Measurements from ENCODE around the gene FNBP1L. TPM values are rescaled to one million over a fixed set of nuclear protein-coding genes. Genes with fewer than 3 reads are reported as not detected.

FNBP1L gene
- total RNA-seq, 6 experiments from 2014 or later = 9.0 to 15.6 (median 12.1) TPM

GRCh38 chr1:93434987-93435386 is 12.9 kb upstream of the FNBP1L start:
- no peak overlapping the region for H3K4me3 ChIP-seq
- WGBS (ENCODE audit: insufficient coverage, low coverage, low lambda C conversion rate, missing lambda C conversion rate) = 75% methylated on average over 2 of the region's 5 CpGs
- no peaks in the 10 kb centered on the region for H3K36me3 ChIP-seq
- TF ChIP-seq POLR2A (IDR thresholded peaks at IDR 0.05) (no peak), CTCF (IDR thresholded peaks at IDR 0.05) (no peak)
- no peak overlapping the region for H3K27ac ChIP-seq
- intact Hi-C loops (cut with DNase I) = loop anchor here in 1 of 2 donors (10.0 kb wide), 2 partner anchors 180 to 380 kb away; no protein-coding TSS in a partner anchor
- H3K4me1 ChIP-seq = peaks cover 0 to 14% (median 2%) of the 10 kb centered on the region in 4 donors
- DNase-seq = no peak
- no peak for ATAC-seq
- no peaks in the 10 kb centered on the region for H3K9me3 ChIP-seq
- H3K27me3 ChIP-seq = no peaks in the 10 kb centered on the region

- H3K4me1 ChIP-seq = peaks cover 0 to 14% (median 2%) of the 10 kb centered on the region in 4 donors
- H3K36me3 ChIP-seq = no peaks in the 10 kb centered on the region
- DNase-seq (no peak), ATAC-seq (no peak)
- H3K27ac ChIP-seq = no peak overlapping the region
- TF ChIP-seq CTCF (IDR thresholded peaks at IDR 0.05) (no peak), POLR2A (IDR thresholded peaks at IDR 0.05) (no peak)
- intact Hi-C loops (cut with DNase I) = loop anchor here in 1 of 2 donors (10.0 kb wide), 2 partner anchors 179 to 379 kb away; no protein-coding TSS in a partner anchor
- no peak overlapping the region for H3K4me3 ChIP-seq
- no peaks in the 10 kb centered on the region for H3K9me3 ChIP-seq
- H3K27me3 ChIP-seq = no peaks in the 10 kb centered on the region
- WGBS (ENCODE audit: insufficient coverage, low coverage, low lambda C conversion rate, missing lambda C conversion rate) = no CpG with 5 or more reads among the region's 4 CpGs
Observed at GRCh38 chr1:93435443-93435842, 12.5 kb upstream of the FNBP1L start.

GRCh38 chr1:93436496-93436895 is 11.4 kb upstream of the FNBP1L start:
- intact Hi-C loops (cut with DNase I) = loop anchor here in 1 of 2 donors (10.0 kb wide), 2 partner anchors 178 to 378 kb away; no protein-coding TSS in a partner anchor
- WGBS (ENCODE audit: insufficient coverage, low coverage, low lambda C conversion rate, missing lambda C conversion rate) = 55% methylated on average over 1 of the region's 1 CpG
- Histone ChIP-seq H3K4me3 (no peak overlapping the region), H3K9me3 (no peaks in the 10 kb centered on the region), H3K27me3 (no peaks in the 10 kb centered on the region), H3K36me3 (no peaks in the 10 kb centered on the region), H3K27ac (no peak overlapping the region), H3K4me1 (peaks cover 0 to 14% (median 2%) of the 10 kb centered on the region in 4 donors)
- ATAC-seq = no peak
- no peak for TF ChIP-seq POLR2A (IDR thresholded peaks at IDR 0.05)
- TF ChIP-seq CTCF (IDR thresholded peaks at IDR 0.05) = no peak
- DNase-seq = no peak

GRCh38 chr1:93437976-93438605 is 9.8 kb upstream of the FNBP1L start:
- peak; percentile 68 to 77 (median 72) for TF ChIP-seq CTCF (IDR thresholded peaks at IDR 0.05)
- no peak for TF ChIP-seq POLR2A (IDR thresholded peaks at IDR 0.05)
- peaks cover 0 to 11% (median 2%) of the 10 kb centered on the region in 4 donors for H3K4me1 ChIP-seq
- H3K36me3 ChIP-seq = no peaks in the 10 kb centered on the region
- no peaks in the 10 kb centered on the region for H3K9me3 ChIP-seq
- ATAC-seq (peak; percentile 53 to 73 (median 65)), DNase-seq (no peak)
- intact Hi-C loops (cut with DNase I) = loop anchor here in 1 of 2 donors (10.0 kb wide), 2 partner anchors 177 to 377 kb away; no protein-coding TSS in a partner anchor
- no peak overlapping the region for H3K4me3 ChIP-seq
- 32% methylated on average over 4 of the region's 4 CpGs for WGBS (ENCODE audit: insufficient coverage, low coverage, low lambda C conversion rate, missing lambda C conversion rate)
- H3K27me3 ChIP-seq = no peaks in the 10 kb centered on the region
- H3K27ac ChIP-seq = no peak overlapping the region

Data from right lobe of liver (tissue), 6 donors.